Adipose tissue (tissue), 3 donors: ENCODE results near the gene GPR75. TPM values are rescaled to one million over a fixed set of nuclear protein-coding genes. Genes with fewer than 3 reads are reported as not detected.
"Not testable (repeated sequence)": the region's sequence is repeated elsewhere in the genome, so short reads cannot be mapped to it uniquely, and the experiment has no call there.

Source experiments
- H3K27ac ChIP-seq: one replicate; pipeline ENCODE4 v1.5.1; 2013; ENCODE audit warnings: low read depth, low read length
- WGBS, 3 donors: extraction: QIAGEN DNeasy Blood & Tissue Kit; methylation state at CpG; one replicate each; pipeline ENCODE4 v1.1.7; 2013; 5-methylcytosine and 5-hydroxymethylcytosine counted together
- polyA plus RNA-seq, 3 donors: library from polyadenylated mRNA; stranded (reverse); fragments of 200-250 nt; gene quantifications; one replicate each; pipeline ENCODE4 v1.2.3, GENCODE V29; 2013
- donor health status: healthy with polysubstance abuse.
- donor health status: Bipolar disorder and iron deficiency.
- donor health status: healthy.

GPR75 gene
- polyA plus RNA-seq, 3 donors: 0.45 to 1.7 TPM; not detected in 1

- no peak overlapping the region for H3K27ac ChIP-seq
- 92 to 98% (median 95%) methylated on average over 6 of the region's 6 CpGs for WGBS, 3 donors
These were observed 3.9 kb upstream of the GPR75 start for GRCh38 chr2:53863538-53864227.

GRCh38 chr2:53861824-53862223 is 2.1 kb upstream of the GPR75 start:
- WGBS, 3 donors: 93 to 97% (median 94%) methylated on average over 5 of the region's 5 CpGs
- H3K27ac ChIP-seq: no peak overlapping the region

- no peak overlapping the region for H3K27ac ChIP-seq
- WGBS, 3 donors: 82 to 91% (median 87%) methylated on average over 2 of the region's 2 CpGs
These were observed 3.5 kb downstream of the GPR75 start for GRCh38 chr2:53856272-53856671.

GRCh38 chr2:53854678-53855077 is 5.1 kb downstream of the GPR75 start:
- WGBS, 3 donors: 93 to 100% (median 94%) methylated on average over 2 of the region's 2 CpGs
- no peak overlapping the region for H3K27ac ChIP-seq

GRCh38 chr2:53852532-53852931 is 7.2 kb downstream of the GPR75 start:
- 96% methylated on average over 4 of the region's 4 CpGs for WGBS, 3 donors
- no peak overlapping the region for H3K27ac ChIP-seq

GRCh38 chr2:53851052-53851757 is 8.6 kb downstream of the GPR75 start:
- H3K27ac ChIP-seq: not testable (repeated sequence)
- 74 to 92% (median 89%) methylated on average over 9 of the region's 9 CpGs for WGBS, 3 donors

GRCh38 chr2:53848062-53848461 is 11.7 kb downstream of the GPR75 start:
- H3K27ac ChIP-seq: no peak overlapping the region
- WGBS, 3 donors: 83 to 95% (median 88%) methylated on average over 2 of the region's 2 CpGs

- no peak overlapping the region for H3K27ac ChIP-seq
- WGBS, 3 donors: 59 to 80% (median 70%) methylated on average over 2 of the region's 2 CpGs
These were observed 16.2 kb downstream of the GPR75 start for GRCh38 chr2:53843595-53843994.

- H3K27ac ChIP-seq: no peak overlapping the region
- 63 to 82% (median 80%) methylated on average over 3 of the region's 3 CpGs for WGBS, 3 donors
These were observed 16.9 kb downstream of the GPR75 start for GRCh38 chr2:53842891-53843290.

- WGBS, 3 donors: 97 to 98% (median 97%) methylated on average over 7 of the region's 7 CpGs
- H3K27ac ChIP-seq: not testable (repeated sequence)
These were observed 18.1 kb downstream of the GPR75 start for GRCh38 chr2:53841651-53842050.

GRCh38 chr2:53840580-53840979 is 19.2 kb downstream of the GPR75 start:
- H3K27ac ChIP-seq: no peak overlapping the region
- 78 to 100% (median 81%) methylated on average over 1 of the region's 1 CpG for WGBS, 3 donors

GRCh38 chr2:53829980-53830290 is 29.8 kb downstream of the GPR75 start:
- WGBS, 3 donors: 78 to 96% (median 95%) methylated on average over 4 of the region's 4 CpGs
- H3K27ac ChIP-seq: not testable (repeated sequence)

GRCh38 chr2:53829273-53829979 is 30.3 kb downstream of the GPR75 start:
- H3K27ac ChIP-seq: no peak overlapping the region
- 82 to 90% (median 89%) methylated on average over 11 of the region's 11 CpGs for WGBS, 3 donors

GRCh38 chr2:53828331-53828730 is 31.4 kb downstream of the GPR75 start:
- 96 to 97% (median 97%) methylated on average over 4 of the region's 4 CpGs for WGBS, 3 donors
- no peak overlapping the region for H3K27ac ChIP-seq

GRCh38 chr2:53827398-53828175 is 32.2 kb downstream of the GPR75 start:
- H3K27ac ChIP-seq: no peak overlapping the region
- WGBS, 3 donors: 84 to 89% (median 88%) methylated on average over 3 of the region's 3 CpGs

- WGBS, 3 donors: 50 to 70% (median 56%) methylated on average over 3 of the region's 3 CpGs
- H3K27ac ChIP-seq: no peak overlapping the region
These were observed 33.0 kb downstream of the GPR75 start for GRCh38 chr2:53826587-53827397.

- no peak overlapping the region for H3K27ac ChIP-seq
- WGBS, 3 donors: 43 to 66% (median 49%) methylated on average over 1 of the region's 1 CpG
These were observed 33.7 kb downstream of the GPR75 start for GRCh38 chr2:53826030-53826410.

- not testable (repeated sequence) for H3K27ac ChIP-seq
- WGBS, 3 donors: 89 to 93% (median 91%) methylated on average over 9 of the region's 9 CpGs
These were observed 36.1 kb downstream of the GPR75 start for GRCh38 chr2:53823639-53824038.
